Forelimb muscle (tissue), 1 donor: ENCODE data around the gene BANP. TPM values are rescaled to one million over a fixed set of nuclear protein-coding genes. Genes with fewer than 3 reads are reported as not detected.
"Not testable (repeated sequence)": the region's sequence is repeated elsewhere in the genome, so short reads cannot be mapped to it uniquely, and the experiment has no call there.

Source experiments
- DNase-seq: peaks from one replicate; pipeline ENCODE4 v3.0.0-alpha.2; 2013; ENCODE audit warnings: low read depth
- polyA plus RNA-seq: library from polyadenylated mRNA; unstranded; fragments of 120-200 nt; gene quantifications from one replicate; pipeline ENCODE4 v1.2.1, GENCODE V29; 2013; ENCODE audit not compliant: insufficient read length

Gene BANP
- polyA plus RNA-seq, 1 donor: 14.0 TPM

DNA sequence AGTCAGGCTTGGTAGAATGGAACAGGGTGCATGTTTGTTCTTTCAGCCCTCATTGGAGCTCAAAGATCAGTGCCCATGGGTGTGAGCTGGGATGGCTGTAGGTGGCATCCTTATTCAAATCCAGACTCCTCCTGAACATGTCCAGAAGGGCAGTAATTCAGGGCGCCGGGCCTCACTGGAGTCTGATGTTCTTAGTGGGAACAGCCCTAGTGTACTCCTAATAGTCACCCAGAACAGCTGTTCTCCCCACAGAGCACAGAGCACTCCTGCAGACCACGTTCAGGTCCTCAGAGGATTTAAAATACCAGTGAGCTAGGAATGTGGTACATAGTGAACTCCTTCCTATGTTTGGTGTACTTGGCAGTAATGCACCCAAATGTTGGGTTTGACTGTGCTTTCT, 96.2 kb downstream of the BANP start:
- DNase-seq: no peak

DNA sequence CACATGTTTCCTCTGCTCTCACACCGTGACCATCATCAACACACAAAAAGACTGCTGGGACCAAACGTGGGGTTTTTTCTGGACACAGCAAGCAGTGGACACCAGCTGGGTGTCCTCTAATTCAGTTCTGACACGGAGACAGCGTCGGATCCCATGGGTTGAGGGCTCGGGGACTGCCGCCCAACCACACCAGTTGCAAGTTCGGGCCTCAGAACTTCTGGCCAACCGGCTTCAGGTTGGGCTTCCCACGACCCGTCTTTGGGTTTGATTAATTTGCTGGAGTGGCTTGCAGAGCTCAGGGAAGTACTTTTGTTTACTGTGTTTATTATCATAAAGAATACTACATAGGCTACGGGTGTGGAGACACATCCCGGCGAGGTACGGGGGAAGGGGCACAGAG, 97.8 kb downstream of the BANP start:
- DNase-seq: no peak

DNA sequence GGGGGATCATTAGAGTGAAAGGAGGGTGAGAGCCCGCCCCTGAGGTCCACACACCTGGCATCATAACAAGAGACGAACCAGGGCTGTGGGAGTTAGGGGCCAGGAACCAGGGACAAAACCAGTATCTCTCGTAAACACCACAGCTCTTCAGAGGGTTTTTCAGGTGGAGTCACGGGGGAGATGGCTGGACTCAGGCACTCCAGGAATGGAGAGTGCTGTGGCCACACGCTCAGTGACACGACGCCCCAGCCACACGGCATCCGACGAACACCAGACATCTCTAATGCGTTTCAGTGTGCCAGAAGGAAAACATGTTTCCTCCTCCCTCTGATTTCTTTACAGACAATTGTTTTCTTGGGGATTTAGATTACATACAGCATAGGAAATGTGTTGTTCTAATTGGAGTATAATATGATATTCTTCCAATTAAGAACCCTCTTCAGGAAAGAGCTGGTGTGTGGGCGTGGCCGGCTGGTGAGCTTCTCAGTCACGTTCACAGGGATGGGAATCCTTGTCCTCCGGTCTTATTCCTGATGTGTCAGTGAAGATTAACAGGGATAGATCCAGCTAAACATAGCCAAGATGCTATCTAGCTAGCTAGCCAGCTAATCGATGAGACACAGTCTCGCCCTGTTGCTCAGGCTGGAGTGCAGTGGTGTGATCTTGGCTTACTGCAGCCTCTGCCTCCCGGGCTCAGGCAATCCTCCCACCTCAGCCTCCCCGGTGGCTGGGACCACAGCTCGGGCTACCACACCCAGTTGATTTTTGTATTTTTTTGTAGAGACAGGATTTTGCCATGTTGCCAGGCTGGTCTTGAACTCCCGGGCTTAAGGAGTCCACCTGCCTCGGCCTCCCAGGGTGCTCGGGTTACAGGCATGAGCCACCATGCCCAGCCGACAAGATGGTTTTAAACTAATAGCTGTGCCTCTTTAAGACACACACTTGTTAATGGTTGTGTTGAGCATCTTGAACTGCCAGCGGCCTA, 98.6 kb downstream of the BANP start:
- DNase-seq: no peak

DNA sequence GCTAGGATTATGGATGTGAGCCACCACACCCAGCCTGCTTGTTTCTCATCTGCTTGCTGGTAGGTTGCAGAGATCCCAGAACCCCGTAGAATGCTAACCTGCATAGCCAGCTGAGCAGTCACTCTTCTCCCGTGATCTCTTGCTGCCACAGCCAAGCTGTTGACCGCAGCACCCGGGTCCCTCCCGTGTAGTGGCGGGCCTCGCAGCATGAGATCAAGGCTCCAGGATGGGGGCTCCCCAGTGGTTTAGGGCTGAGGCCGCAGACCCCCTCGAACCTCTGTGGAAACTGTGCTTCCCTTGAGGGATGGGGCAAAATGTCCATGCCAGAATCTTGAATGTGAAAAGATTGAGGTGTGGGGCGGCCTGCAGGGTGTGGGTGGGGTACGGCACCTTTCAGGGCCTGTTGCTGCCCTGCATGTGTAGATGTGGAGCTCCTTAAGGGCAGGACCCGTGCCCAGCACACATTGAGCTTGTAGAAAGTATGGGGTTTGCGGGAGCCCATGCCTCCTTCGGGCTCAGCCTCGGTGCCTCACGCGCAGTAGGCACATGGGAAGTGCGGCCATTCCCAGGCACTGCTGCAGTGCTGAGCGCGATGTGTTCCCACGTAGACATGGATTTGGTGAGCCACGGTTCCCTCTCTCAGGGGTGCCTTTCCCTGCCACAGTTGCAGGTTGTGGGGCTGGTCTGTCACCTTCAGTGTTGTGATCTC, 99.9 kb downstream of the BANP start:
- DNase-seq: no peak

DNA sequence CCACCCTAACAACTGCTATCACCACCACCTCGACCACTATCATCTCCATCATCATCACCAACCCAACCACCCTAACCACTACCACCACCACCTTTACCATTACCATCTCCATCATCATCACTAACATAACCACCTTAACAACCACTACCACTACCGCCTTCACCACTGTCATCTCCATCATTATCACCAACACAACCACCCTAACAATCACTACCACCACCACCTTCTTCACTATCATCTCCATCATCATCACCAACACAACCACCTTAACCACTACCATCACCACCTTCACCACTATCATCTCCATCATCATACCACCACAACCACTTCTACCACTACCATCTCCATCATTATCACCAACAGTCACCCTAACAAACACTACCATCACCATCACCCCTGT, 101.4 kb downstream of the BANP start:
- DNase-seq: no peak

DNA sequence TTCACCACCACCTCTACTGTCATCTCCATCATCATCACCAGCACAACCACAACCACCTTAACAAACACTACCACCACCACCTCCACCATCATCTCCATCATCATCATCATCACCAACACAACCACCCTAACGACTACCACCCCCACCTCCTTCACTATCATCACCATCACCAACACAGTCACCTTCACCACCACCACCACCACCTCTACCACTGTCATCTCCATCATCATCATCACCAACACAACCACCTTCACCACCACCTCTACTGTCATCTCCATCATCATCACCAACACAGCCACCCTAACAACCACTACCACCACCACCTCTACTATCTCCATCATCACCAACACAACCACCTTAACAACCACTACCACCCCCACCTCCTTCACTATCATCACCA, 102.2 kb downstream of the BANP start:
- DNase-seq: not testable (repeated sequence)

DNA sequence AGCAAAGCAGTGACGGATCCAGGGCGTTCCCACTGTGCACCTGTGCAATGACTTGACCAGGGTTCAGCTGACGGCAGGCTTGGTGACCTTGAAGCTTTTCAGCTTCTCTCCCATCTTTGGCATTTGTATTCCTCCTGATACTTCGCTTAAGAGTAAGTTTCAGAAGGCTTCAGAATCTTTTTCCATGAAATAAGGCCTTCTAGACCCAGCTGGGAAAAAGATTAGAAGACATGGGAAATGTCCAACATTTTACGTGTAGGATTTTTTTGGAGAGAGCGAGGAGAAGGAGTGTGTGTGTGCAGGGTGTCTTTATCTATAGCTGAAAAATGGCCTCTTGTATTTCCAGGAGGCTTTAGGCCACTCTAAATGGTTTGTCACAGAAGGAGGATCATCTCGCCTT, 104.1 kb downstream of the BANP start:
- DNase-seq: peak; percentile 65

DNA sequence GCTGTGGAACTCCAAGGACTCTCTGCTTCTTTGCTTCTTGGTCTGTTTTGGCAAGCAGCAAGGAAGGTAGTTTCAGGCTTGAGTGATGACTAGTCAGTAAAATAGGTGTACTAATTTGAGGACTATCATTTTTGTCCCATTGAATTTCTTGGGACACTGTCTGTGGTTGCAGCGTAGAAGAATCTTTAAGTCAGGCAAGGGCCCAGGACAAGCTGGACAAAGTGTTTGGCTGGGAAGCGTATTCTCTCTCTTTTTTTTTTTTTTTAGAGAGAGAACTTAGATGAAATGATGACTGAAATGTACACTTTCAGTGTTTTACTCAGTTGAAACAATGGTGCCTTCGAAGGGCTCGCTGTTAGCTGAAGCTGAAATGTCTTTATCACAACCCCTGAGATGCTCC, 105.0 kb downstream of the BANP start:
- no peak for DNase-seq

DNA sequence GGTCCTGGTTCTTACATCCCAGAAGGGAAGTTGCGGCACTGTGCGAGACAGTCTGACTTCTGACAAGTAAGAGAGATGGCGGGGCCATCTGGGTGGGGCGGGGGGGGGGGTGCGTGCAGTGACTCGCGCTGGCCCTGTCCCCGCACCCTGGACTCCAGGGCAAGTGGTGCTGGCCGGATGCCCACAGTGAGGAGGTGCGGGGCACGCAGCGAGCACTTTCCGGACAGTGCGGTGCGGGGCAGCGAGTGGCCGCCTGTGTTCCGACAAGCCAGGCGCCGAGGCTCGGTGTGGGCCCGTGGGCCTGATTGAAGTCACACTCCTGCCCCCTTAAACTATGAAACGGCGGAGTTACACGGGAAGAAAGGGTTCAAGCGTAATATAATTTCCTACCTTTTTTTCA, 106.4 kb downstream of the BANP start:
- no peak for DNase-seq

DNA sequence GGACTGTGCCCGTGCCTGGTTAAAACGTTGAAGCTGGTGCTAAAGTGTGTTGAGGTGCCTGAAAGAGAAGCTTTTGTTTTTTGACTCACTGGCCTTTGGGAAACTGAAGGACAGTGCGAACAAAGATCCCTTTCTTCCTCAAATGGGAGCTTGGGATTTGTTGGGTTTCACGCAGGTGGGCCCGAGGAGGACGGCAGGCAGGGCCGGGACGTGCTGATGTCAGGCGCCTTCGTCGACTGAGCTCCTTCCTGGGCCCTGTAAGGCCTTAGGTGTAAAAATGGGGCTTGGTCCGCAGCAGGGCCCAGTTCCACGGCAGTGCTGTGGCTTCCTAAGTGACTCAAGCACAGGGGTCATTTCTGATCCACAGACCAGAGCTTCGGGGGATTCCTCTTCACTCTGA, 106.9 kb downstream of the BANP start:
- no peak for DNase-seq

DNA sequence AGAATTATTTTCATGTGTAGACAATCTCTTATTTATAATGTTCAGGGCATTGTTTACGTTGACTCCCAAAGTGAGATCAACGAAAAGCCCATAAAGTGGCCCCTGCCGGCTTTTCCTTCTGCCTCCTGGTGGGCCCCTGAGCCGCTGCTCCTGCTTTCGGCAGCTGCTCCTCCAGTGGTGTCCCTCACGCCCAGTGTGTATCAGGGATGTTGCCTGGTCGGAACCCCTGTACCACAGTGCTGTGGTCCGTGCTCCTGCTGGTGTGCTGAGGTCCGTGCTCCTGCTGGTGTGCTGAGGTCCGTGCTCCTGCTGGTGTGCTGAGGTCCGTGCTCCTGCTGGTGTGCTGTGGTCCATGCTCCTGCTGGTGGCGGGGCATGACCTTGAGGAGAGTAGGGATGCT, 107.6 kb downstream of the BANP start:
- no peak for DNase-seq

DNA sequence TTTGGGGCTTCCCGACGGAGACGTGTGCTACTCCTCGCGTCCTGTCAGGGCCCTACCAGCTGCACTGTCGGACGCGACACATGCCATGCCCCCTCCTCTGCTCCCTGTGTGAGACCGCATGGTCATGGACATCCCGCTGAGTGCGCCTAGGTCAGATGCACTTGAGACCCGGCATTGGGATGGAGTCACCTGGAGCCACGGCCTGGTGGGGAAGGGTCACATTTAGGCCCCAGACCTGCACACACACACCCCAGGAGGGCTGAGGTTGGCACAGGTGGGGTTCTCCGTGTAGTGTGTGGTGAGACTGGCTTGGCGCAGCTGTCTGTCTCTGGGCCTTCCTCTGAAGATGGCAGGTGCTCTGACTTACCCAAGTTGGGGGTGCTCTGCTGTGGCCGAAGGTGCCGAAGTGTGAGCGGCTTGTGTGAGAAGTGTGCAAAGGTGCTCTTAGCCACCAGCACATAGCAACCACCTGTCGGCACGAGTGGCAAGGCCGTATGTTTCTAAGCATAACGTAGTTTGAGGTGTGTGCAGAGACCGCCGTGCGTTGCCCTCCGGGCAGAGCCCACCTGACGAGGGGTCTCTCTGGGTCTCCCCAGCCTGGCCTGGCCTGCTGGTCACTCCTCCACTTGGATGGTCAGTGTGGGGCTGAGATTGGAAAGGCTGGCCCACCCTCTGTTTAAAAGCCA, 108.6 kb downstream of the BANP start:
- no peak for DNase-seq

DNA sequence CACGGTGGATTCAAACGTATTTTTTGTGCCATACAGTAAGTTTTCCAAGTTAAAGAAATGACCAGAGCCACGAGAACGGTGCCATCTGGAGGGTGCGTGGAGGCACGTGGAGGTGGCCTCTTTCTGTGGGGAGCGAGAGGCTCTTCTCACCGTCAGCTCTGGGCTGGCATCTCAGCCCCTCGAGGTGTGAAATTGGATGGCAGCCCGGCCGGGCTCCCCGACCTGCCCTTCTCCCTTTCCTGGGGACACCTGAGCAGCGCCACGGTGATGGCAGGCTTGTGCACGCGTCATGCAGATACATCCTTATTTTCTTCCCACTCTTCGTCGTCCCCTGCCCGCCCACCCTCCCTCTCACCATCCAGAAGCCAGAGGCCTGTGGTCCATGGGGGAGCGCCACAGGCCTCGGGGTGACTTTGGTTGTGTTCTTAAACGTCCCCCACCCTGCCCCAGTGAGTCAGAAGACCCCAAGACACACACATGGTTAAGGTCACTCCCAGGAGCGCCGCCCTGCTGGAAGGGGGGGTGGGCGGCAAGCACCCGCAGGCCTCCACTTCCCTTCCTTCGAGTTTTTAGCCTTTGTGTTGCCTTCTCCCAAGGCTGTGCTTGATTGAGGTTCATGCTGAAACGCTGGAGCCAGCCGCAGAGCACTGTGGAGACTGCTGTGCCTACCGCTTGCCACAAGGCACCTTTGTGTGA, 109.4 kb downstream of the BANP start:
- no peak for DNase-seq

DNA sequence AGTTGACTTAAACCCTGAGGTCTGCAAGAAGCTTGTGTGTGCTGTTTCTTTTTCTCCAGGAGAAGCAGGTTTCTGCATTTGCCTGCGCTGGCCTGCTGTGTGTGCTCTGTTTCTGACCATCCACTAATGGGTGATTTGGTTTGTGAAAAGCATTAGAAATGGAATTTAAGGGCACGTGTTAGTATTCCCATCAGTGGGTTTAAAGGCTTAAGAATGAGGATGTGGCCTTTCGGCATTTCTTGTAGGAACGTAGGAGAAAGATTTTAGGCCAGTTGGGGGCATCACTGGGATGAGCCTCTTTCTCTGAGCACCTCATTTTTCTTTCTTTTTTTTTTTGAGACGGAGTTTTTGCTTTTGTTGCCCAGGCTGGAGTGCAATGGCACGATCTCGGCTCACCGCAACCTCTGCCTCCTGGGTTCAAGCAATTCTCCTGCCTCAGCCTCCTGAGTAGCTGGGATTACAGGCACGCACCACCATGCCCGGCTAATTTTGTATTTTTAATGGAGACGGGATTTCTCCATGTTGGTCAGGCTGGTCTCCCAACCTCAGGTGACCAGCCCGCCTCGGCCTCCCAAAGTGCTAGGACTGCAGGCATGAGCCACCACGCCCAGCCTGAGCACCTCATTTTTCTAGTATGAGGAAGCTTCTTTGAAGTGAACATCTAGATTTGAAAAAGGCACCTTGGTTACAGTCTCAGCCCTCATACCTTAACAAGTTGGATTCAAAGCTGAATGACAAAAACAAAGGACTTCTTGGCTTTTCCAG, 110.3 kb downstream of the BANP start:
- DNase-seq: no peak

DNA sequence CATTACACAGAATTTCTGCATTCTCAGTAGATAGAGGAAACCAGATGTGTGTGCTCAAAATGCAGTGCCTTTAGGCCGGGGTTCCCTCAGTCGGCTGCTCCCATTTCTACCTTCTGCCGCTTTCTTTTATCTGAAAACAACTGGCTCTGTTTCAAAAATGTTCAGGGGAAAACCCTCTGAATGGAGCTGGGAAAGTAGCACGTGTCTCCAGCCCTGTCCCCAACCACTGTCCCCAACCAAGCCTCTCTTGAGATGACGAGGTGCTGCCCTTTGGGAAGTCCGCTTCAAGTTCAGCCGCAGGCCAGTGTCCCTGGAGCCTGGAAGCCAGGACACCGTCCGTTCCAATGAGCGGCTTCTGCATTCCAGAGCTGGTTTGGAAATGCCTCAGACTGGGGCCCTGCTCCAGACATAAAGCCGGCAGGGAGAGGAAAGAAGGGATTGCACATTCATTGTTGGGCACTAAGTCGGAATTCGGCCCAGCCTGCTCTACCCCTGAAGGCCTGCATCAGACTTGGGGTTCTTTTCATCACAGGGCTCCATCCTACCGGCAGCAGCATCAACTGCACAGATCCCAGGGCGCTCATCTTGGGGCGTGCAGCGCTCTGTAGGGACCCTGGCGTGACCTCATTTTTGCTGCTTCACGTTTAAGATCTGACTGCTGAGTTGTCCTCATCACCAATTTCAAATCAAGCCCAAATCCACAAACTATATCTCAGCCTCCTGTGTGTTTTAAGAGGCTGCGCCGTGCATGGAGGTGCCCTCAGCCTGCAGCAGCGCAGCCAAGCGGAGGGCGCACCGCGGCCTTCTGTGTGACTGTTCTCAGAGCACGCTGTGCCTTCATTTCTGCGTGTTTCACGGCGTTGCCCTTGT, 111.3 kb downstream of the BANP start:
- no peak for DNase-seq

DNA sequence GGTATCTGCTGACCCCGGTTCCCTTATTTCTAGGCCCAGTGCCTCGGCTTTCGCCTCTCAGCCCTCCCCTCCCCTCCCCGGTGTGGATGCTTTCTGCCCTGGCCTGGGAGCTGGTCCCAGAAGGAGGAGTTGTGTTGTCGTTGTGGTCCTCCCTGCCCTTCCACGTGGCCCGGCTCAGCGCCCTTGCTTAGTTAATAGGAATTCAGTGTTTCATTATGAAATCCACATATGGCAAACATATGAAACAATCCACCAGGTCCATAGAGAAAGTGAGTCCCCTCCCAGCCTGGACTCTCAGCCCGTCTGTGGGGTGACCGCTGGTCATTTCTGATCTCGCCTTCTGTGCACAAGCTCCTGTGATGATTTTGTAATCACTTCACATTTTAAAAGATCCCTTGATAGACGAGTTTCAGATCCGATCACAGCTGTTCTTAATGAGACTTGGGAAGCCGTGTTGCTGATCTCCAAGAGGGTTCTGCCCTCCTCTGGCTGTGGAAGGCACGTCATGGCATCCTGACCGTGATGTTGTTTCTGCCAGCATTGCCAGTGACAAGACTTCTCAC, 112.1 kb downstream of the BANP start:
- no peak for DNase-seq

DNA sequence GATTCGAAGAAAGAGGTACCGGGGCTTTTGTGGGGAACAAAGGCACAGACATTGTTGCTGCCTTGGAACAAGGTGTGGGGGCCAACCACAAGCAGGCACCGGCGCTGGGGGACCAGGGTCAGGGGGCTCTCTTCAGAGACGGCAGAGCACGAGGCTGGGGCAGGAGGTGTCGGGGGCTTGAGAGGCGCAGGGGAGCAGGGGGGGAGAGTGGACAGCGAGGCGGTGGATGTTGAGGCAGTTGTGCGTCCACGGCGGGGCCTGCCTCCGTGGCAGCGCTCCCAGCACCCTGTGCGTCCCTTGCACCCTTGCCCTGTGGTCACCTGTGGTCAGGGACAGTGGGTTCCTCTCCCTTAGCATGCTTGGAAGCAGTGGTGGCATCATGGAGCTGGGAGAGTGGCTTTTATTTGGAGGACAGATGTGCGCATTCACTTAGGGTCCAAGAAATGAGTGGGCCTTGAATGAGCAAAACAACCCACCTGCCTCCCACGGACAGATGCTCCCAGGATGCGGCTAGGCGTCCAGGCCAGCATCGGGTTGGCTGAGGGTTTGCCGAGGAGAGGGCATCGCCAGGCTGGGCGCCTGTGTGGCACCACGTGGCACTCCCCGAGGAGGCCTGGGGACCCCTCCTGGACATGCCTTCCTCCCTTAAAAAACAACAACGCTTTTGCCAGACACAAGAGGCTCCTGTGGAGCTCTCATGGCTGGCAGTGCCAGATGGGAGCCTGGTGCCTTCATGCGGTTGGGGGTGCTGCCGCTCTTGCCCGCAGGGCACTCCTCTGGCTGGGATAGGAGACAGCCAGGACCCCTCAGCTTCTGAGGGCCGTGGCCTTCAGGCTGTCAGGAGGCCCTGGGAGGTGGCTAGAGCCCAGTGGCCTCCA, 113.0 kb downstream of the BANP start:
- no peak for DNase-seq

DNA sequence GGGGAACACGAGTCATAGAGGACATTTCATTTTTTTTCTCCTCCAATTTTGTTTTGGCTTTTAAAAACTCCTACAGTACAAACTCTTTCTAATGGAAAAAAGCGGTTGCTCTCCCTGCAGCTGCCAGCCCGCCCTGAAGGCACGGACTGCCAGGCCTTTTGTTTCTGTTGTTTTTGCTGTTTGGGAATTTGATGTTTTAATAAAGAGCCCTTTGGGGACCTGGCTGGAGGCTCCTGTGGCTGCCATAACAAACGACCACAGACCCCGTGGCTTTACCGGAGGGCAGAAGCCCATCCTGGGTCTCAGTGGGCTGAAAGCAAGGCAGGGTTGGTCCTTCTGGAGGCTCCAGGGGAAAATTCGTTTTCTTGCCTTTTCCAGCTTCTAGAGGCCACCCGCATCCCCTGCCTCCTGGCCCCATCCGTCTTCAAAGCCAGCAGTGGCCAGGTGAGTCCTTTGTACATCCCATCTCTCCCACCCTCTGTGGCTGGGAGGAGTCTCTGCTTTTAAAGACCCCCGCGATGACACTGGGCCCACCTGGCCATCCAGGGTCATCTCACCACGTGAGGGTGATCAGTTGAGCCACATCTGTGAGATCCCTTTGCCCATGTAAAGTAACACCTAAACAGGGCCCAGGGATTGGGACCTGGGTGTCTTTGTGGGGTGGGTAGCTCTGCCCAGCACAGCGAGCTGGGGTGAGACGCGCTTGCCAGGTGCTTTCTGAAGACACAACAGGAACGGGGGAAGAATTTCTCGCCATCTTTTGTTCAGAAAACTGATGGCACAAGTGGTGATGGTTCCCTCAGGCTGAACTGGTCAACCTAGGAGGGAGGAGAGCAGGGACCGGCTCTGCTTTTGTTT, 113.9 kb downstream of the BANP start:
- DNase-seq: no peak
